ENCODE results near the gene ARMC9.
"Not testable (repeated sequence)": the region's sequence is repeated elsewhere in the genome, so short reads cannot be mapped to it uniquely, and the experiment has no call there.

ARMC9 gene

DNA sequence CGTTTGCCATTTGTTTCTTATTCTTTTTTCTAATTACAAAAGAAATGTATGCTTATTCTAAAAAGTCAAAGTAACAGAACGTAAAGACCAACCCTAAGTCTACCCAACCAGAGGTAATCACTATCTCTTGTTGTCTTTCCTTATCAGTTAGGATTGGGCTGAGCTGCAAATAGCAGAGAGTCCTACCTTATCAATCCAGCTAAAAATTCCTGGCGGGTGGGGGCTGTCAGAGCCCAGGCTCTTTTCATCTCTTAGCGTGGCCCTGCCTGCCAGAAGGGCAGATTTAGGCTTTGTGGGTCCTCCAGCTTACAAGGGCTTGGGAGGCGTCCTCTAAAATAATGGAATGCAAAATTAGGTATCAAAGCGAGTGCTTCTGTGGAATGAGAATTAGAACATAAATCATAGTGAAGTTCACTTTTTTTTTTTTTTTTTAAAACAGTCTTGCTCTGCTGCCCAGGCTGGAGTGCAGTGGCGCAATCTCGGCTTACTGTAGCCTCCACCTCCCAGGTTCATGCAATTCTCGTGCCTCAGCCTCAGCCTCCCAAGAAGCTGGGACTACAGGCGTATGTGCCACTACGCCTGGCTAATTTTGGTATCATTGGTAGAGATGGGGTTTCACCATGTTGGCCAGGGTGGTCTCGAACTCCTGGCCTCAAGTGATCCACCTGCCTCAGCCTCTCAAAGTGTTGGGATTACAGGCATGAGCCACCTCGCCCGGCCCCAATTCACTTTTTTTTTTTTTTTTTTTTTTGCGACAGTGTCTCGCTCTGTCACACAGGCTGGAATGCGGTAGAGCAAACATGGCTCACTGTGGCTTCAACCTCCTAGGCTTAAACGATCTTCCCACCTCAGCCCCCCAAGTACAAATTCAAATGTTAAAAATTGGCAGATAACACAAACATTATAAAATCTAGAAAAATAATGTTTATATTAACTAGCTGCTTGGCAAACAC lies 139.7 kb downstream of the ARMC9 start:
- no peak for DNase-seq (ENCODE audit: low spot score)

DNA sequence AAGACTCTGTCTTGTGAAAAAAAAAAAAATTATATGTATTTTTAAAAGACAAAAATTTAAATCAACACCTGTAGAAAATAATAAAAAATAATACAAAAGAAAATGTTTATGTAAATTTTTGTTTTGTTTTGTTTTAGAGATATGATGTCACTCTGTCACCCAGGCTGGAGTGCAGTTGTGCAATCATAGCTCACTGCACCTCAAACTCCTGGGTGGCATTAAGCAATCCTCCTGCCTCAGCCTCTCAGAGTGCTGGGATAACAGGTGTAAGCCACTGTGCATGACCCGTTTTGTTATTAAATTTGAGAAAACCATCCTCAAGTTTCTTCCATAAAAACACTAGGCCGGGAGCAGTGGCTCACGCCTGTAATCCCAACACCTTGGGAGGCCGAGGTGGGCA lies 140.9 kb downstream of the ARMC9 start:
- DNase-seq (ENCODE audit: low spot score), result no peak

DNA sequence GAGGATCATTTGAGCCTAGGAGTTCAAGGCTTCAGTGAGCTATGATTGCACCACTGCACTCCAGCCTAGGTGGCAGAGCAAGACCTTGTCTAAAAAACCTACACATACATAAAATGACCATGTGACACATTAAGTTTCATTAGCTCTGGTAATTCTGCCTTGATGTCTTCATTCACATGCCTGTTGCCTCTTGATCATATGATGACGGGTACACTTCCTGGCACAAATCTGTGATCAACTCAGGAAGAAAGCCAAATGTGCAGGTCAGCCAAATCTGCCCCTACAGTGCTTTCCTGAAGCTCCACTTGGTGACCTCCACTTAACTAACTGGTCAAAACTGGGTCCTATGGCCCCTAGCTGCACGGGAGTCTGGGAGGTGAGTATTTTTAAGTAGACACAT lies 142.7 kb downstream of the ARMC9 start:
- DNase-seq (ENCODE audit: low spot score), result no peak

DNA sequence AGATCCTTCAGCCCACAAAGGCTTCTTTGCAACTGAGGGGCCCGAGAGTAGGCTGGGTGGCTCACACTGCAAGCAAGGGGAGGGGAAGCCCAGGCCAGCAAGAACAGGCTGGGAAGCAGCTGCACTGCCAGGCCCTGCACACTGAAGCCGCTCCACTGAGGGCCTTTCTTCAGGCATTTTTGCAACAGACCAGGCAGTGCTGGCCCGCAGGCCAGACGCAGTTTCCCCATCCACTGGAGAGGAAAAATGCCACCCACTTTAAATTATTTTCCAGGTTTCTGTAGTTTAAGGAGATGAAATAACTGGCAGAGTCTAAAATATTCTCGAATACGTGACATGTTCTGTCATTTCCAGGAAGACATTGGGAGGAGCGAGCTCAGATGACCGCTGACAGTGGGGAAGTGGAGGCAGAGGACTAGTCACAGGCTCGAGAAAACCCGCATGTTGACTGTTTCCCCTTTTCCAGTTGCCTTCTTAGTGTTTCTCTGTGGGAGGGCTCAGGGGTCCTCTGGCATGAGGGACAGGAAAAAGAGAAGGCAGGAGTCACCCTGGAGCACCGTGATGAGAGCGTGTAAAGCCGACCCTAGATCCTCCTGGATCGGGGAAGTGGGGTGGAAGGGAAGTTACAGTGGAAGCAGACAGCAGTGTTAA lies 143.8 kb downstream of the ARMC9 start:
- DNase-seq (ENCODE audit: low spot score), result no peak

DNA sequence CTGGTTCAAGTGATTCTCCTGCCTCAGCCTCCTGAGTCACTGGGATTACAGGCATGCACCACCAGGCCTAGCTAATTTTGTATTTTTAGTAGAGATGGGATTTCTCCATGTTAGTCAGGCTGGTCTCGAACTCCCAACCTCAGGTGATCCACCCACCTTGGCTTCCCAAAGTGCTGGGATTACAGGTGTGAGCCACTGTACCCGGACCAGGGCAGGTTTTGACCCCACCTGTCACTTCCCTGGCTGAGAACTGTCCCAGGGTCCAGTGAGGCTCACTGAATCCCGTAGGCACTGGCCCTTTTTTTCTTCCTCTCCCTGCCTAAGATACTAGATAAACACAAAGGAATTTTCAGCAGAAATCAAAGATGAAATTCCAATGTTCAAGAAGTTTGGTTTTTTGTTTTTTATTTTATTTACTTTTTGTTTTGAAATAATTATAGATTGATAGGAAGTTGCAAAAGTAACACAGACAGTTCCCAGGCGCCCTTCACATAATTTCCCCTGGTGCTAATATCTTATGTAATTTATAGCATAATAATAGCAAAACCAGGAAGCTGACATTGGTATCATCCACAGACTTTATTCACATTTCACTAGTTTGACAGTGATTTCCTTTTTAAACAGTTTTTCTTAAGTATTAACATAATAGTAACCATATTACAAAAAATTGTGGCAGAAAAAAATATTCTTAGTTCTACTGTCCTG lies 144.7 kb downstream of the ARMC9 start:
- DNase-seq (ENCODE audit: low spot score), result no peak

DNA sequence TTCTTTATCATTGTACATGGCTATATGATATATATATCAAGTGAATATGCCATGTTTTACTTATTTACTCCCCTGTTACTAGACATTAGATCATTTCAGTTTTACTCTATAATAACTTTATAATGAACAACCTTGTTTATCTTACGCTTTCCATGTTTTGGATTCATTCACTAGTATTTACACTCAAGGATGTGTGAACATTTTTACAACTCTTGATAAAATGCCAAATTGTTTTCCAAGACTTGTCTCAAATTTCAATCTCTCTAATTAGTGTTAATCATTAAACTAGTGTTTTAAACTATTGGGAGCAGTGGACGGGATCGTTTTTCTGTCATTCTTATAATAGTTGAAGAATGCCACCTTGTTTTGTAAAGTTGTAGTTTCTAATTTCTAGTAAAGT lies 145.6 kb downstream of the ARMC9 start:
- no peak for DNase-seq (ENCODE audit: low spot score)

DNA sequence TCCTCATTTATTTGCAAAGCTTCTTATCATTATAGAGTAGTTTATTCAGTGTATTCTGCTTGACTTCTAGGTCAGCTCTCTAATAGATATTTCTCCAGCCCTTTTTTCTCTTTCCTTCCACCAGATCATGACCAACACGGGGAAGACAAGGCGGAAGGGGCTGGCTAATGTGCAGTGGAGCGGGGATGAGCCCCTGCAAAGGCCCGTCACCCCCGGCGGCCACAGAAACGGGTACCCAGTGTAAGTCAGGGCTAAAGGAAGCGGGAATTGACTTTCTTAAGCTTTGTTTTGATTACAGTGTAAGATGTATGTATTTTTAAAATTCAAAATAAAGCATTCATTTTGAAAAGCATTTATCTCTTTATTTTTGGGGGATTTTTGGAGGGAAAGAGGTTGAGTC lies 146.4 kb downstream of the ARMC9 start:
- no peak for DNase-seq (ENCODE audit: low spot score)

DNA sequence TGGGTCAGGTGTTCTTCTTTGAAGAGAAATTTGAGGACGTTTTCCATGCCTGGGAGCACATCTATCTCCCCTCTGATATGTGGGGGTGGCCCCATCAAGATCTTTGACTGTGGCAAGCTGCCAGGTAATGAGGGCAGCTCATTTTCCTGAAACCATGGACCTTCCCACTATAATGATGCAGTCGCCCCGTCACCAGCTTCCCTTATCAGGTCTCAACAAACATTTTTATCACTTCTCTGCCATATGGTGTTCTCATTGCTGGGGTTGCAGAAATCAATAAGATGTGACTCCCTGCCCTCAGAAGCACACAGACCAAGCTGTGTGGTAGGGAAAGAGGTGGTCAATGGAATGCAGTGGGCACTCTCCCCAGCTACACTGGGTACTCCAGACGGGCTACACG lies 148.7 kb downstream of the ARMC9 start:
- DNase-seq (ENCODE audit: low spot score), result no peak

DNA sequence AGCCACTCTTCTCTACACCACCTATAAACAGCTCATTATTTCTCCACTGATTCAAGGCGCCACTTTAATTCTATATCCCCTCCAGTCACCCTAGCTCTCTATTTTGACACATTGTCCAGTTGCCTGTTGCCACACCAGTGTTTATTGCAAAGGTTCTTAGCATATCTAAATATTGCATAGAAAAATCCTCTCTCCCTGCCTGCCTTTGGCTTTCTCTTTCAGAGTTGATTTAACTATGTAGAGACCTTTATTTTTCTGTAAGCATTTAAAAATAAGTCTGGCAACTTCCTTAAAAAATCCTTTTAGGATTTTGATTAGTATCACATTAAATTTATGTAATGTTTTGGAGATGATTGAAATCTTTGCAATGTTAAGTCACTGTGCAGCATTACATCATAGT lies 149.2 kb downstream of the ARMC9 start:
- DNase-seq (ENCODE audit: low spot score), result no peak

DNA sequence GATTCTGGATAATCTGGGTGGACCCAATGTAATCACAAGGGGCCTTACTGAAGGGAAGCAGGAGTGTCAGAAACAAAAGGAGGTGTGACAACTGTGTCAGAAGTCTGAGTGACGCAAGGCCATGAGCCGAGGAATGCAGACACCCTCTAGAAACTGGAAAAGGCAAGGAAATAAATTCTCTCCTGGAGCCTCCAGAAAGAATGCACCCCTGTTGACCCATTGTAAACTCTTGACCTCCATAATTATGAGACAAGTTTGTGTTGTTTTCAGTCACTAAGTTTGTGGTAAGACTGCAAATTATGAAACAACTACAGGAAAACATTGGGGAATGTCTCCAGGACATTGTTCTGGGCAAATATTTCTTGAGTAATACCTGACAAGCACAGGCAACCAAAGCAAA lies 149.7 kb downstream of the ARMC9 start:
- no peak for DNase-seq (ENCODE audit: low spot score)

DNA sequence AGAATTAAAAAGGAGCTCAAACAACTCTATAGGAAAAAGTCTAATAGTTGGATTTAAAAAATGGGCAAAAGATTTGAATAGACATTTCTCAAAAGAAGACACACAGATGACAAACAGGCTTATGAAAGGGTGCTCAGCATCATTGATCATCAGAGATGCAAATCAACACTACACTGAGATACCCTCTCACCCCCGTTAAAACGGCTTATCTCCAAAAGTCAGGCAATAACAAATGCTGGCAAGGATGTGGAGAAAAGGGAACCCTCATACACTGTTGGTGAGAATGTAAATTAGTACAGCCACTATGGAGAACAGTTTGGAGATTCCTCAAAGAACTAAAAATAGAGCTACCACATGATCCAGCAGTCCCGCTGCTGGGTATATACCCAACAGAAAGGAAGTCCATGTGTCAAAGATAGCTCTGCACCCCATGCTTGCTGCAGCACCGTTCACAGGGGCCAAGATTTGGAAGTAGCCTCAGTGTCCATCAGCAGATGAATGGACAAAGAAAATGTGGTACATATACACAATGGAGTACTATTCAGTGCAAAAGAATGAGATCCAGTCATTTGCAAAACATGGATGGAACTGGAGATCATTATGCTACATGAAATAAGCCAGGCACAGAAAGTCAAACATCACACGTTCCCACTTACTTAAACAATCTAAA lies 150.4 kb downstream of the ARMC9 start:
- DNase-seq (ENCODE audit: low spot score), result no peak

DNA sequence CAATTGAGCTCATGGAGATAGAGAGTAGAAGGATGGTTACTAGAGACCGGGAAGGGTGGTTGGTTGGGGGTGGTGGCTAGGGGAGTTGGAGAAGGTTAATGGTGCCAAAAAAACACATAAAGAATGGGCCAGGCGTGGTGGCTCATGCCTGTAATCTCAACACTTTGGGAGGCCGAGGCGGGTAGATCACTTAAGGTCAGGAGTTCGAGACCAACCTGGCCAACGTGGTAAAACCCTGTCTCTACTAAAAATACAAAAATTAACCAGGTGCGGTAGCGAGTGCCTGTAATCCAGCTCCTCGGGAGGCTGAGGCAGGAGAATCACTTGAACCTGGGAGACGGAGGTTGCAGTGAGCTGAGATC lies 150.9 kb downstream of the ARMC9 start:
- not testable (repeated sequence) for DNase-seq (ENCODE audit: low spot score)

DNA sequence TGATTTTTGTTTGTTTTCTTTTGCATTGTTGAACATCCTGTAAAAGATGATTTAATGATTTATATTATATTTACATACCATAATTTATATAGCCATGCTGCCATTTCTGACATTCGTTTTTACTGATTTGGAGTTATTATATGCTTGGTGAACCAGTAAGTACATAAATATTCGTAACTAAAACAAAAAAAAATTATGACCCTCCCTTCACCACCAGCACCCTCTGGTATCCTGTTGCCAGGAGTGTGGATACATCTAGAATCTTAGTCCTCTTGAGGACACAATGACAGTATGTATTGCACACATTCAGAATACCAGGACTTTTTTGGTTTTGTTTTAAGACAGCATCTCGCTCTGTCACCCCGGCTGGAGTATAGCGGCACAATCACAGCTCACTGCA lies 153.2 kb downstream of the ARMC9 start:
- DNase-seq (ENCODE audit: low spot score), result no peak

DNA sequence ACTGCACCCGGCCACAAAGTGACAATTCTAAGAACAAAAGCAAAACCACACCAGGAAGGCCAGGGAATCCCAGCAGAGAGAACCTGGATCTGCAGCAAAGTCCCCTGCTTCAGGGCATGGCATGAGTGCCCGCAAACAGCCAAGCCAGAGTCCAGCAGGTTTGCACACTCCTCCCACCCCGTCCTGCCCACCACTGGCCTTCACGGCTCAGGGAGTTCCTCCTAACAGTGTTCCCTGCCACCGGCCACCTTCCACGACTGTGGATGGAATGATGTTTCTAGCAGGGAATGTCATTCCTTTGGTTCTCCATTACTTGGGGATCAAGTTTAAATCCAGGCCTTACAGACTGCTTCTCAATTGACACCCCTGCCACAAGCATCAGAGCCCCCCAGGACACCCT lies 155.0 kb downstream of the ARMC9 start:
- no peak for DNase-seq (ENCODE audit: low spot score)

DNA sequence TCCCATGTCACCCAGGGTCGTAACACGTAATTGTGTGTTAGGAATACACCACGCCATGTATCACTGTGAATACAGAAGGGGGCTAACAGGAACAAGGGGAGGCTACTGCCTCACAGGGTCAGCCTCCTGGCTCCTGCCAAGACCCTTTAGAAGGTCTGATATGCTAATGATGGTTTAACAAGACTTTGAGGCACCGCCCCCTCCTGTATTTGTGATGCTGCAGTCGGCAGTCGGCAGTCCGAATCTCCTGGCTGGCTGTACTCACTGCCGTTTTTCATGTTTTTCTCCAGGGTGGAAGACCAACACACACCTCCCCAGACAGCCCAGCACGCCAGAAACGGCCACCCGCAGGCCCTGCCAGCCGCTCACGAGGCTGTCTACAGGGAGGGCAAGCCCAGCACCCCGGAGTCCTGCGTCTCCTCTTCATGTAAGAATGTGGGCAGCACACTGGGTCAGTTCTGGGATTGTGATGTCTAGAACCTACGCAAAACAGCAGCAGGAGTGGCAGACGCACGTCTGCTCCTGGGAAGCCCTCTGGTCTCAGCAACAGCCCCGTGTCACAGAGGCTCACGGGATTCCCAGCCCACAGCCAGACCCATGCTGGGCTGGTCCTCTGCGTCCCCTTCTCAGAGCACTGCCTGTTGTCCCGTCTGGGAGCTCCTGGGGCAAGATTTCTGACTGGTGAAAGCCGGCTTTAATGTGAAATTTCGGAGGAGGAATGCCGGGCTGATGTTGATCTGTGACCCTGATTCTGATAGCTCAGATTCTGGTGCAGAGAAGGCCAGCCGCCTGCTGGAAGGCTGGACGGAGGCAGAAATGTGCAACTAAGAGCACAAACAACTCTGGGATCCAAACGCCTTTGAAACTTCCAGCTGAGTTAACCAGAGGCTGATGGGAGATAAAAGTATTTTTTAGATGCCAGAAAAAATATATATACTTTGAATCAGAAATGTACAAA lies 157.4 kb downstream of the ARMC9 start:
- peak; percentile 16 for DNase-seq (ENCODE audit: low spot score)

DNA sequence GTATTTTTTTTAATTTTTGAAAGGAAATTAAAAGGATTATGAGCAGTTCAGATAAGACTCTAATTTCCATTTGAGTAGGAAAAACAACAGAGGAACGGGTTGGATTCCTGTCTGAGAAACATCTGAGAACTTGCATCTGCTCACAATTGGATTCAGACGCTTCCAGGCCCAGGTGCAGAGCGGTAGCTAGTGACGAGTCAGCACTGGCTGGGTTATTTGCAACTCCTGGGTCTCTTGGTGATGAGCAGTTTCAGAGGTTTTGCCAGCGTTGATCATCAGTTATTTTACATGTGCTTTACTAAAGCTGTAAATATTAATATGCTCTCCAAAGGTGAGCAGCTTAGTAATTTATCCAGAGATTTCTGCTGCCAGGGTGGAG lies 158.0 kb downstream of the ARMC9 start:
- no peak for DNase-seq (ENCODE audit: low spot score)

DNA sequence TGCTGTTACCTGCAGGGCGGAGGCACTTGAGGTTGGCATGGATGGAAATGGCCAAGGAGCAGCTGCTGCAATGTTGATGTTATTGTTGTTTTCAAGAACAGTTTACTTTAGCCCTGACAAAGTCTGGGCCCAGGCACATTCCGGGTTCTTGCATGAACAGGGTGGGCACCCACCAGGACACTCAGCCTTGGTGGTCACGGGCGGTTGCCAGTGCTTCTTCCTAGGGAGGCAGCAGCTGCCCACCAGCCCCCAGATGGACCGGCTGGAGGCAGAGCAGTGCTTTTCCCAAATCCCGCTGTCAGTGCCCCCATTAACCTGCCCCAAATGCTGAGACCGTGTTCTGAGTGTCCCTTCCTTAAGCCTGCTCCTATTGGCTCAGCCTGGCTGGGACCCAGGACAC lies 158.6 kb downstream of the ARMC9 start:
- no peak for DNase-seq (ENCODE audit: low spot score)

DNA sequence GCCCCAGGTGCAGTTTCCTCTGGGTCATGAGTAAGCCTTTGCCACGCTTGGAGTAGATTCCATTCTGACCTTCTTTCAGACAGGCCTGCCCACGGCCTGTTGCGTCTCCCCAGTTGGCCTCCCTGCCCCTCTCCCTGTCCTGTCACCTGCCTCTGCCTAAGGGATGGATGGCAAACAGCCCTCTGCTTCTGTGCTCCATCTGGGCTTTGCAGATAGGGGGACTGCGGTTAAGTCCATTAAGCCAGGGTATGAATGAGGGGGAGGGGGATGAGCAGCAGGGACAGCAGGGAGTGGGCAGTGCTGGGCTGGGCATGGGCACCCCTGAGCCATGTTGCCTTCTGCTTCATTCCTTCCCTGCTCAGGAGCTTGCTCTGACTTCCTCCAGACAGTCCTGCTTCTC lies 159.5 kb downstream of the ARMC9 start:
- no peak for DNase-seq (ENCODE audit: low spot score)

DNA sequence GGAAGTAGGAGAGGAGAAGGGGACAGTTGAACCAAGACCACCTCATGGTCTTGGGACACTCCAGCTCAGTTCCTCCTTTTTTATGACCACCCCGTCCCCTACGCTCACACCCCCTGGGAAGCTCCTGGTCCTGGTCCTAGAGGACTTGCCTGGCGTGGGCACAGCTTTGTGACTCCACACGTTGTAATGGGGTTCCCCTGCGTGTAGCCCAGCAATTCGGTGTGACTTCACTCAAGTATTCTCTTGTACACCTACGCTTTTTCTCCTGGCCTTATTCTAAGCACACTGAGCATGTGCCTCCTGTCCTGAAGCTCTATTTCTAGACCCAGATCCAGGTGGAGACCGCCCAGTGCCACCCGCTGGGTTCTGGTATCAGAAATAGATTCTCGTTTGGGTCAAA lies 161.0 kb downstream of the ARMC9 start:
- DNase-seq (ENCODE audit: low spot score), result no peak

DNA sequence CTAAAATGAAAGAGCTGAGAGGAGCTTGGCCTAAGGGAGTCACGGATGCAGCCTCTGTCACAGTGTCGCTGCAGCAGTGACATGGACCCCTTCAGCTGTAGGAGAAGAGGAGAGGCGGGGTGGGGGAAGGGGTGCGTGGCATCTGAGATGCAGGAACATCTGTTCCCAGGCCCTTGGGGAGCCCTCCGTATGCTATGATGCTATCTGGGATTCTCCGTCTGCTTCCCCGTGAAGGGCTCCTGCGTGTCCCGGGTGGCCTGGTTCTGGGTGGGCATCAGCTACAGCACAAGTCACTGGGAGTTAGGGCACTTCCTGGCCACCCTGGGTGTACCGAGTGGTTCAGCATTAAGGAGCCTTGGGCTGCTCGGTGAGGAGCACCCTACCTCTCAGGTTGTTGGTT lies 161.5 kb downstream of the ARMC9 start:
- peak; percentile 29 for DNase-seq (ENCODE audit: low spot score)

DNA sequence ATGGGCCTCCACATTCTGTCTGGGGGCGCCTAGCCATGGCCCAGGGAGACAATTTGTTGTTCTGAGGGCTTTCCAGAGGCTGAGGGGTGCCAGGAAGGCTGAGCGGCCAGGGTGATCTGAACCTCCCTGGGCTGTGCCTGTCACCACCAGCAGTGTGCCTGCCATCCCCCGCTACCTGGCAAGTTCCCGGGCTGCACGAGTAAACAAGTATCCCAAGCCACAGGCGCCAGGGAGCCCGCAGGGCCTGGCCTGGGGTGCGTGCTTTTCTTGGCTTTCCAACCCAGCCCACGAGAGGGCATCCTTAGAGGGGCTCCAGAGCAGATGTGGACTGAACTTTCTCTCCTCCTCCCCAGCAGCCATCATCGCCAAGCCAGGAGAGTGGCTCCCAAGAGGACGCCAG lies 162.0 kb downstream of the ARMC9 start:
- DNase-seq (ENCODE audit: low spot score), result no peak
